Gastroesophageal sphincter (tissue), 4 donors: ENCODE data around the gene MAPK14. TPM values are rescaled to one million over a fixed set of nuclear protein-coding genes. Genes with fewer than 3 reads are reported as not detected.

Experiments
- ATAC-seq: fragments of 150-250 bp; one replicate; pipeline ENCODE4 v1.9.1; 2016; ENCODE audit warnings: mild to moderate bottlenecking, moderate library complexity
- H3K27ac ChIP-seq, 4 donors: fragments of 200-600 bp; sonication (generic) in 3 of 4; 1 replicate in 3 of 4; 2 replicates in 1 of 4; pipeline ENCODE4 v1.5.1; 2016 to 2019
- H3K27me3 ChIP-seq: fragments of 200-600 bp; sonication (generic); one replicate; pipeline ENCODE4 v1.5.1; 2019
- H3K36me3 ChIP-seq, 2 donors: fragments of 200-600 bp; sonication (generic); one replicate each; pipeline ENCODE4 v1.5.1; 2019; ENCODE audit warnings: control low read depth in 1 of 2
- H3K4me1 ChIP-seq, 3 donors: fragments of 200-600 bp; sonication (generic); 1 replicate in 2 of 3; 2 replicates in 1 of 3; pipeline ENCODE4 v1.5.1; 2016 to 2019; ENCODE audit warnings: control low read depth in 2 of 3
- H3K4me3 ChIP-seq, 2 donors: fragments of 200-600 bp; sonication (generic); one replicate each; pipeline ENCODE4 v1.5.1; 2019; ENCODE audit warnings: mild to moderate bottlenecking in 1 of 2, moderate library complexity in 1 of 2
- H3K9me3 ChIP-seq, 3 donors: fragments of 200-600 bp; sonication (generic); one replicate each; pipeline ENCODE4 v1.5.1; 2017 to 2019; ENCODE audit warnings: control low read depth in 2 of 3
- CTCF ChIP-seq, 4 experiments: fragments of 200-600 bp in 2 of 4; fragments of 450-650 bp in 2 of 4; sonication (generic) in 1 of 4; IDR thresholded peaks; one replicate each; pipeline ENCODE4 v1.5.1; 2017 to 2019; ENCODE audit warnings: antibody characterized with exemption in 4 of 4, mild to moderate bottlenecking in 2 of 4, moderate library complexity in 2 of 4
- EP300 ChIP-seq: sonication (generic); formaldehyde crosslinking; IDR thresholded peaks from one replicate; pipeline ENCODE4 v1.6.1; 2017; ENCODE audit warnings: antibody characterized with exemption, mild to moderate bottlenecking
- POLR2A ChIP-seq, 2 donors: fragments of 450-650 bp; IDR thresholded peaks; one replicate each; pipeline ENCODE4 v1.6.1; 2017; ENCODE audit warnings: antibody characterized with exemption in 2 of 2, mild to moderate bottlenecking in 2 of 2, moderate library complexity in 1 of 2
- POLR2AphosphoS5 ChIP-seq: sonication (generic); formaldehyde crosslinking; IDR thresholded peaks from one replicate; pipeline ENCODE4 v1.6.1; 2017; ENCODE audit warnings: antibody characterized with exemption
- WGBS, 2 donors: methylation state at CpG; one replicate each; pipeline ENCODE4 v1.1.5; 2018; ENCODE audit warnings: low coverage in 1 of 2; 5-methylcytosine and 5-hydroxymethylcytosine counted together
- total RNA-seq, 4 donors: library from RNA; depleted of rRNA; stranded (reverse); fragments of >200 nt; gene quantifications; one replicate each; pipeline ENCODE4 v1.1.0, GENCODE V29; 2016

Gene MAPK14
- total RNA-seq, 4 donors from 2014 or later = 58.7 to 77.5 (median 69.9) TPM

GRCh38 chr6:36116066-36116864 is 88.7 kb downstream of the MAPK14 start:
- Histone ChIP-seq H3K27ac (no peak overlapping the region), H3K9me3 (no peaks in the 10 kb centered on the region), H3K36me3 (peaks cover 0 to 28% of the 10 kb centered on the region in 2 donors), H3K27me3 (no peaks in the 10 kb centered on the region), H3K4me1 (peaks cover 0 to 5% (median 2%) of the 10 kb centered on the region in 3 donors), H3K4me3 (no peak overlapping the region)
- 78 to 81% methylated on average over 3 of the region's 3 CpGs for WGBS, 2 donors
- TF ChIP-seq POLR2AphosphoS5 = no peak
- no peak for TF ChIP-seq EP300
- TF ChIP-seq CTCF (IDR thresholded peaks at IDR 0.05) = no peak
- no peak for TF ChIP-seq POLR2A (IDR thresholded peaks at IDR 0.05)
- ATAC-seq = no peak

- no peak for ATAC-seq
- H3K4me3 ChIP-seq = no peak overlapping the region
- H3K9me3 ChIP-seq = no peaks in the 10 kb centered on the region
- no peaks in the 10 kb centered on the region for H3K27me3 ChIP-seq
- H3K4me1 ChIP-seq = peaks cover 0 to 9% (median 5%) of the 10 kb centered on the region in 3 donors
- 89 to 96% methylated on average over 2 of the region's 2 CpGs for WGBS, 2 donors
- TF ChIP-seq POLR2AphosphoS5 = no peak
- TF ChIP-seq CTCF (IDR thresholded peaks at IDR 0.05) = no peak
- TF ChIP-seq EP300 = no peak
- TF ChIP-seq POLR2A (IDR thresholded peaks at IDR 0.05) = no peak
- peaks cover 0 to 22% of the 10 kb centered on the region in 2 donors for H3K36me3 ChIP-seq
- no peak overlapping the region for H3K27ac ChIP-seq
These were observed 89.3 kb downstream of the MAPK14 start for GRCh38 chr6:36116943-36117342.

GRCh38 chr6:36117658-36118549 is 90.3 kb downstream of the MAPK14 start:
- 79 to 96% methylated on average over 4 to 8 of the region's 8 CpGs for WGBS, 2 donors
- H3K27me3 ChIP-seq = no peaks in the 10 kb centered on the region
- TF ChIP-seq POLR2AphosphoS5 = no peak
- TF ChIP-seq CTCF (IDR thresholded peaks at IDR 0.05) = no peak
- no peak for TF ChIP-seq EP300
- no peak for TF ChIP-seq POLR2A (IDR thresholded peaks at IDR 0.05)
- H3K36me3 ChIP-seq = peaks cover 0 to 18% of the 10 kb centered on the region in 2 donors
- no peak overlapping the region for H3K4me3 ChIP-seq
- no peak overlapping the region for H3K27ac ChIP-seq
- peaks cover 0 to 9% (median 5%) of the 10 kb centered on the region in 3 donors for H3K4me1 ChIP-seq
- no peak for ATAC-seq
- no peaks in the 10 kb centered on the region for H3K9me3 ChIP-seq

- 33 to 74% methylated on average over 1 to 3 of the region's 4 CpGs for WGBS, 2 donors
- Histone ChIP-seq H3K9me3 (no peaks in the 10 kb centered on the region), H3K4me3 (no peak overlapping the region), H3K27me3 (no peaks in the 10 kb centered on the region), H3K36me3 (peaks cover 0 to 18% of the 10 kb centered on the region in 2 donors), H3K4me1 (peaks cover 0 to 11% (median 5%) of the 10 kb centered on the region in 3 donors), H3K27ac (no peak overlapping the region)
- peak; percentile 75 for ATAC-seq
- TF ChIP-seq CTCF (IDR thresholded peaks at IDR 0.05) = no peak
- TF ChIP-seq POLR2A (IDR thresholded peaks at IDR 0.05) = no peak
- TF ChIP-seq EP300 = no peak
- no peak for TF ChIP-seq POLR2AphosphoS5
These were observed 91.0 kb downstream of the MAPK14 start for GRCh38 chr6:36118550-36119107.
